SIG-M5 (cell line): ENCODE measurements around the gene GAA.

Source experiments
- DNase-seq: peaks from one replicate; lab custom pipeline; 2025; lab: John Stamatoyannopoulos, UW

GAA gene

GRCh38 chr17:80104321-80104955, 3.1 kb downstream of the GAA start:
- no peak for DNase-seq

- no peak for DNase-seq
These were observed 3.6 kb downstream of the GAA start for GRCh38 chr17:80104956-80105375.

- no peak for DNase-seq
These were observed 4.4 kb downstream of the GAA start for GRCh38 chr17:80105762-80106161.

GRCh38 chr17:80106176-80106575, 4.8 kb downstream of the GAA start:
- no peak for DNase-seq

- DNase-seq = no peak
These were observed 5.4 kb downstream of the GAA start for GRCh38 chr17:80106751-80107150.

- DNase-seq = no peak
These were observed 6.0 kb downstream of the GAA start for GRCh38 chr17:80107231-80108021.

GRCh38 chr17:80108036-80108971, 6.9 kb downstream of the GAA start:
- no peak for DNase-seq

- DNase-seq = no peak
These were observed 7.8 kb downstream of the GAA start for GRCh38 chr17:80109066-80109660.

- no peak for DNase-seq
These were observed 8.5 kb downstream of the GAA start for GRCh38 chr17:80109713-80110446.

- DNase-seq = no peak
These were observed 9.0 kb downstream of the GAA start for GRCh38 chr17:80110447-80110812.

- no peak for DNase-seq
These were observed 9.7 kb downstream of the GAA start for GRCh38 chr17:80110927-80111701.

- DNase-seq = no peak
These were observed 10.5 kb downstream of the GAA start for GRCh38 chr17:80111702-80112470.

GRCh38 chr17:80112471-80113032, 11.2 kb downstream of the GAA start:
- DNase-seq = no peak

- DNase-seq = no peak
These were observed 11.7 kb downstream of the GAA start for GRCh38 chr17:80113033-80113484.

GRCh38 chr17:80114758-80115157, 13.4 kb downstream of the GAA start:
- DNase-seq = no peak

- no peak for DNase-seq
These were observed 13.8 kb downstream of the GAA start for GRCh38 chr17:80115159-80115558.

GRCh38 chr17:80116276-80116920, 15.0 kb downstream of the GAA start:
- DNase-seq = no peak

GRCh38 chr17:80116921-80117380, 15.6 kb downstream of the GAA start:
- no peak for DNase-seq
